Smooth muscle cell (in vitro differentiated cells): Measurements from ENCODE around the gene VAPA. TPM values are rescaled to one million over a fixed set of nuclear protein-coding genes. Genes with fewer than 3 reads are reported as not detected.

Experiments
- DNase-seq: peaks from one replicate; lab custom pipeline; 2025; ENCODE audit not compliant: unreplicated experiment; lab: John Stamatoyannopoulos, UW
- H2AFZ ChIP-seq: fragments of 200-600 bp; sonication (generic); 2 replicates; pipeline ENCODE4 v1.6.0; 2016; ENCODE audit warnings: antibody characterized with exemption, low read depth, mild to moderate bottlenecking
- H3F3A ChIP-seq: fragments of 200-600 bp; sonication (generic); 2 replicates; pipeline ENCODE4 v1.6.0; 2017; ENCODE audit warnings: antibody characterized with exemption, low read depth
- H3K27ac ChIP-seq: fragments of 200-600 bp; sonication (generic); 2 replicates; pipeline ENCODE4 v1.5.1; 2016; ENCODE audit warnings: low read depth, mild to moderate bottlenecking
- H3K27me3 ChIP-seq: fragments of 200-600 bp; sonication (generic); 2 replicates; pipeline ENCODE4 v1.6.1; 2016; ENCODE audit warnings: low read depth, mild to moderate bottlenecking
- H3K36me3 ChIP-seq: fragments of 200-600 bp; sonication (generic); 2 replicates; pipeline ENCODE4 v1.5.1; 2016; ENCODE audit warnings: low read depth
- H3K4me1 ChIP-seq: fragments of 200-600 bp; sonication (generic); 2 replicates; pipeline ENCODE4 v1.5.1; 2016; ENCODE audit warnings: low read depth
- H3K4me2 ChIP-seq: fragments of 200-600 bp; sonication (generic); 2 replicates; pipeline ENCODE4 v1.6.0; 2016; ENCODE audit warnings: mild to moderate bottlenecking
- H3K4me3 ChIP-seq: fragments of 200-600 bp; sonication (generic); 2 replicates; pipeline ENCODE4 v1.5.1; 2016; ENCODE audit warnings: mild to moderate bottlenecking
- H3K79me2 ChIP-seq: fragments of 200-600 bp; sonication (generic); 2 replicates; pipeline ENCODE4 v1.6.0; 2016; ENCODE audit warnings: low read depth, mild to moderate bottlenecking
- H3K9ac ChIP-seq: fragments of 200-600 bp; sonication (generic); 2 replicates; pipeline ENCODE4 v1.6.0; 2016; ENCODE audit warnings: low read depth
- H3K9me3 ChIP-seq: fragments of 200-600 bp; sonication (generic); replicated peaks from 2 replicates; pipeline ENCODE4 v1.5.1; 2016; ENCODE audit warnings: low read depth
- H4K20me1 ChIP-seq: fragments of 200-600 bp; sonication (generic); 2 replicates; pipeline ENCODE4 v1.6.0; 2016; ENCODE audit warnings: low read depth
- WGBS: methylation state at CpG from one replicate; pipeline ENCODE4 v1.1.7; 2016; ENCODE audit warnings: low lambda C conversion rate; 5-methylcytosine and 5-hydroxymethylcytosine counted together
- polyA plus RNA-seq: library from polyadenylated mRNA; unstranded; fragments of >200 nt; fragmentation: Nextera tagmentation; extraction: Ambion mirVana; gene quantifications from 2 replicates; pipeline ENCODE4 v1.2.1, GENCODE V29; 2016
- total RNA-seq: library from RNA; depleted of rRNA; stranded (reverse); fragments of >200 nt; gene quantifications from 2 replicates; pipeline ENCODE4 v1.2.3, GENCODE V29; 2014
- TF ChIP-seq, protein P1 (sequence below): fragments of 200-600 bp; sonication (generic); IDR thresholded peaks from 2 replicates; pipeline ENCODE4 v1.5.1; 2017; ENCODE audit warnings: borderline replicate concordance, mild to moderate bottlenecking, antibody characterized with exemption; ENCODE audit not compliant: insufficient read depth, poor library complexity, severe bottlenecking

The VAPA gene
- total and polyA plus RNA-seq, 2 experiments from 2014 or later, result 315 to 350 TPM

DNA sequence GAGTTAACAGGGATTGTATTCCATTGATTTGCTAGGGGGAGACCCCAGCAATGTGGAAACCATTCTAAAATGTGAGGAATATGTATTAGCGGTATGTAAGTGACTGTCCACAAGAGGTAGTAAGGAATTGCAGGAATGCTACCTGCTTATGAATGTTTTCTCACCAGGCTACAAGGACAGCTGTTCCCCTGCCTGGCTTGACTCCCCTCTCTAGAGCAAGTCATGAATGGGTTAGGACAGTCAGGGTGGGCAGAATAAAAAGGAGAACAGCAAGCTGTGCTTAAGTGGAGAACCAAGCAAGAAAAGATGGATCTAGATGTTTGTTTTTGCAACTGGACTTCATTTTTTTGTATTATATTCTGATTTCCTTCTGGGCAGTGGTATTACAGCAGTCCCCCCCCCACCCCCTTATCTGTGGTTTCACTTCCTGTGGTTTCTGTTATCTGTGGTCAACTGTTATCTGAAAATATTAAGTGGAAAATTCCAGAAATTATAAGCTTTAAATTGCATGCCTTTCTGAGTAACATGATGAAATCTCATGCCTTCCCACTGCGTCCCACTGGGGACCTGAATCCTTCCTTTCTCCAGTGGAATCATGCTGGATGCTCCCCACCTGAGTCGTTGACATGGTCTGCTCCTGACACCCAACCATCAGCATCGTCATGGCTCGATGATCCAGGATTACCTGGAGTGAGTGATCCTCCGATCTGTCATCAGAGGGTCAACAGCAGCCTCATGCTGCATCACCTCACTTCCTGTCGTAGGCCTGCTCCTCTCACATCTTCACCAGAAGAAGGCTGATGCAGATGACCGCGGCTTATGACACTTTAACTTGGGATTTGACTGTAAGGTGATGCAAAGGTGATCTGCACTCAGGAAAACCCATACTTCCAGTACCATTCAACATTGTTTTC, 52.2 kb downstream of the VAPA start:
- H3K4me2 ChIP-seq, result peak overlapping the region; percentile 37
- no peaks in the 10 kb centered on the region for H3K36me3 ChIP-seq
- H3F3A ChIP-seq, result peaks cover 7% of the 10 kb centered on the region
- no peaks in the 10 kb centered on the region for H3K4me1 ChIP-seq
- H3K9me3 ChIP-seq, result no peaks in the 10 kb centered on the region
- no peak overlapping the region for H3K27ac ChIP-seq
- H4K20me1 ChIP-seq, result peaks cover under 1% of the 10 kb centered on the region
- TF ChIP-seq, protein P1, sequence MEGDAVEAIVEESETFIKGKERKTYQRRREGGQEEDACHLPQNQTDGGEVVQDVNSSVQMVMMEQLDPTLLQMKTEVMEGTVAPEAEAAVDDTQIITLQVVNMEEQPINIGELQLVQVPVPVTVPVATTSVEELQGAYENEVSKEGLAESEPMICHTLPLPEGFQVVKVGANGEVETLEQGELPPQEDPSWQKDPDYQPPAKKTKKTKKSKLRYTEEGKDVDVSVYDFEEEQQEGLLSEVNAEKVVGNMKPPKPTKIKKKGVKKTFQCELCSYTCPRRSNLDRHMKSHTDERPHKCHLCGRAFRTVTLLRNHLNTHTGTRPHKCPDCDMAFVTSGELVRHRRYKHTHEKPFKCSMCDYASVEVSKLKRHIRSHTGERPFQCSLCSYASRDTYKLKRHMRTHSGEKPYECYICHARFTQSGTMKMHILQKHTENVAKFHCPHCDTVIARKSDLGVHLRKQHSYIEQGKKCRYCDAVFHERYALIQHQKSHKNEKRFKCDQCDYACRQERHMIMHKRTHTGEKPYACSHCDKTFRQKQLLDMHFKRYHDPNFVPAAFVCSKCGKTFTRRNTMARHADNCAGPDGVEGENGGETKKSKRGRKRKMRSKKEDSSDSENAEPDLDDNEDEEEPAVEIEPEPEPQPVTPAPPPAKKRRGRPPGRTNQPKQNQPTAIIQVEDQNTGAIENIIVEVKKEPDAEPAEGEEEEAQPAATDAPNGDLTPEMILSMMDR, result no peak
- no peak overlapping the region for H3K9ac ChIP-seq
- no peak overlapping the region for H2AFZ ChIP-seq
- H3K79me2 ChIP-seq, result no peaks in the 10 kb centered on the region
- H3K4me3 ChIP-seq, result no peak overlapping the region
- H3K27me3 ChIP-seq, result no peaks in the 10 kb centered on the region
- WGBS, result 68% methylated on average over 9 of the region's 9 CpGs
- DNase-seq, result no peak

DNA sequence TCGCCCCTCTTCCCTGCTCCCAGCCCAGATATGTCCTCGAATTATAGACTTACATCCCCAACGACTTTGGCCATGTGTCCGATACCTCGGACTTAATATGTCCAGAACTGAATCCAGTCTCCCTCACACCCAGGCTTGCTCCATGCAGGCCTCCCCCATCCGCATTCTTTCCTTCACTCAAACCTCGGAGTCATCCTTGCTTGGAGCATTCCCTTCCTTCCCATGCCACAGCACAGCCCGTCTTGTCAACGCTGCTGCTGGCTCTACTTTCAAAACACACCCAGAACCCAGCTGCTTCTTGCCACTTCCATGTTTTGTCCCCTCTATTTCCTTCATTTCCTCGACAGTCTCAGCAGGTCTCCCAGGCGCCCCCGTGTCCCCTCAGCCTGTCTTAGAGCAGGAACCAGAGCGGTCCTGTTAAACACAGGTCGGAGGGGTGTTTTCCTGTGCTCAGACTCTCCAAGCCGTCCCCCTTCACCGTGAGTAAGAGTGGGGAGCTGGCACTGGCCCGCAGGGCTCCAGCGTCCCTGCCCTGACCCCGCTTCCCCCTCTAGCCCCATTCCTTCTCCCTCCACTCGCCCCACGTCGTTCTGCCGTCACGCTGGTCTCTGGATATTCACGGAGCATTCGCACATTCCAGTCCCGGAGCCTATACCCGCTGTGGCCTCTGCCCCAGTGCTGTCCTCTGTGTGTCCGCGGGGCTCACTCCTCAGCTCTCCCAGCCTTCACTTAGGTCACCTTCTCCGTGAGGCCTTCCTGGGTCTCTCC, 54.4 kb downstream of the VAPA start:
- H4K20me1 ChIP-seq, result no peaks in the 10 kb centered on the region
- H3K4me1 ChIP-seq, result no peaks in the 10 kb centered on the region
- no peak for DNase-seq
- H2AFZ ChIP-seq, result no peak overlapping the region
- no peak overlapping the region for H3K27ac ChIP-seq
- H3K27me3 ChIP-seq, result no peaks in the 10 kb centered on the region
- no peak overlapping the region for H3K4me2 ChIP-seq
- H3K9me3 ChIP-seq, result no peaks in the 10 kb centered on the region
- no peaks in the 10 kb centered on the region for H3K79me2 ChIP-seq
- H3F3A ChIP-seq, result peaks cover 3% of the 10 kb centered on the region
- WGBS, result 78% methylated on average over 30 of the region's 31 CpGs
- H3K36me3 ChIP-seq, result no peaks in the 10 kb centered on the region
- no peak overlapping the region for H3K4me3 ChIP-seq
- TF ChIP-seq, protein P1, result no peak
- H3K9ac ChIP-seq, result no peak overlapping the region

DNA sequence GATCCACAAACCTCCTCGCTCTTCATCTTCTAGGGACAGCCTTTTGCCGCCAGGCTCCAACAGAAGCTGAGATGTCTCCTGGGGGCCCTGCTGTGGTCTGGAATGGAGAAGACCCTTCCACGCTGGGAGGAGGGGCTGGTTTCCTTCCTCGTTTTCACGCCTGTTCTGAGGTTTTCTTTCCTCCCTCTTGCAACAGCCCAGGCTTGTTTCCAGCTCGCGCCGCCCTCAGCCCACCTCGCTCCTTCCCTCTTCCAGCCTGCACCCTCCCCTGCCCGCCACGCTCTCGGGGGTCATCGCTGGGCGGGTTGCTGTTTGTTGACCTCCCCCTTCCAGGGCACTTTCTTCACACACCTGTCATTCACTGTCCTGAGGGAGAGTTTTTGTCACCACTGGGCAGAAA, 55.4 kb downstream of the VAPA start:
- Histone ChIP-seq H2AFZ (no peak overlapping the region), H3K4me2 (no peak overlapping the region), H3K27me3 (no peaks in the 10 kb centered on the region), H3K9me3 (no peaks in the 10 kb centered on the region), H3K79me2 (no peaks in the 10 kb centered on the region), H3K27ac (no peak overlapping the region), H3K4me1 (no peaks in the 10 kb centered on the region), H3F3A (peaks cover 3% of the 10 kb centered on the region), H3K9ac (no peak overlapping the region), H3K4me3 (no peak overlapping the region), H3K36me3 (no peaks in the 10 kb centered on the region), H4K20me1 (no peaks in the 10 kb centered on the region)
- TF ChIP-seq, protein P1, result no peak
- 94% methylated on average over 14 of the region's 14 CpGs for whole genome bisulfite sequencing
- no peak for DNase-seq
